GM19239 (cell line): Measurements from ENCODE around the gene RCAN3.
A peak's percentile ranks its signal among the peaks of the same experiment; 100 is the strongest.
"Not testable (repeated sequence)": the region's sequence is repeated elsewhere in the genome, so short reads cannot be mapped to it uniquely, and the experiment has no call there.

Experiments used
- DNase-seq: peaks from one replicate; pipeline ENCODE4 v3.0.0; 2011; ENCODE audit warnings: low spot score; ENCODE audit not compliant: insufficient read length
- FAIRE-seq: peaks from 2 replicates; lab custom pipeline; 2011; peaks lifted over from hg19 to GRCh38; lab: Jason Lieb, UNC

Gene RCAN3

DNA sequence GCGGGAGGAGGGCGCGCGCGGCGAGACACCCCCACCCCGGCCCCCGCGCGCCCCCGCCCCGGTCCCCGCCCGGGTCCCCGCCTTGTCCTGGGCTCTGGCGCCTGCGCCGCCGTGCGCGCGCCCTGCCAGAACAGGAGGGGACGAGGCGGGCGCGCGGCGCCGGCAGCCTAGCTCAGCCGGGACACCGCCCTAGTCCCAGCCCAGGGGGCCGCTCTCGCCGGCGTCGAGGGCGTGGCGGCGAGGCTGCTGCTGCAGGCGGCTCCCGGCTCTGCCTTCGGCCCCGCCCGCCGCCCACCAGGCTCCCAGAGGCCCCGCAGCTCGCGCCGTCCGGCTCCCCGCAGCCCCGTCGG lies at the start of gene RCAN3:
Gene RCAN3, plus strand, starts transcription at position 128 of the 350 bp plus-strand sequence. CDS start 11,537 bp downstream, outside the sequence.
- FAIRE-seq (no peak), DNase-seq (peak; percentile 85)

GRCh38 chr1:24452922-24453485 lies 49.6 kb upstream of the RCAN3 start:
- DNase-seq (no peak), FAIRE-seq (no peak)

- FAIRE-seq: no peak
- no peak for DNase-seq
Observed at GRCh38 chr1:24454673-24455072, 48.0 kb upstream of the RCAN3 start.

- FAIRE-seq: no peak
- no peak for DNase-seq
Observed at GRCh38 chr1:24455272-24455671, 47.4 kb upstream of the RCAN3 start.

- no peak for FAIRE-seq
Observed at GRCh38 chr1:24457866-24458265, 44.8 kb upstream of the RCAN3 start.

DNA sequence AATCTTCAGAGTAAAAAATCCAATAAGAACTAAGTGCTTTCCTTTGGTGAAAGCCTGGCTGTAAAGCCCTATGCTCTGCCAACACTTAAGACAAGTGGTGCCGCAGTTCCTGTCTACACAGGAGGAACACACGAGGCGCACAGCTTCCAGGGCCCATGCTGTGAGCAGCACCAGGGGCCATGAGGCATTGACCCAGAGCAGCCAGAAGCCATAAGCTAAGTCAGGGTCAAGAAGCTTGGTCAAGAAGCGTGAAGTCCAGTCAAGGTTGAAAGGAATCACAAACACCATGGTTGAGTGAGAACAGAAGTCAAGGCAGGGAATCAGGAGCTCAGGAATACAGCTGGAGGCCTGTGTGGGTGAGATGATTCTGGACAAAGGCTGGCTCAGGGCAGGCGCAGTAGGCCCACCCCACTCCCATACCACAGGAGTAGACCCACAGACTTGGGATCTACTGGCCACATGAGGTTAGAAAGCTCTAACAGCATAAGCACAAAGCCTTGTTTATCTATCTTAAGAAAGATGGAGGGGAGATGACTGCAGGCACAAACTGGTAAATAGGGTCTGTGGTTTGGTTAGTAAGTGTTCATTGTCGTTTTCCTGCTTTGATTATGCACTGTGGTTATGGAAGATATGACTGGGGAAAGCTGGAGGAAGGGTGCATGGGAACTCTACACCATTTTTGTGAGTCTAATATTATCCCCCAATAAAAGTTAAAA lies 42.9 kb upstream of the RCAN3 start:
- no peak for DNase-seq
- no peak for FAIRE-seq

More at GRCh38 chr1:24457866-24458265, 44.8 kb upstream of the RCAN3 start:
- DNase-seq: no peak

GRCh38 chr1:24462128-24462527 lies 40.5 kb upstream of the RCAN3 start:
- FAIRE-seq, DNase-seq: not testable (repeated sequence)

DNA sequence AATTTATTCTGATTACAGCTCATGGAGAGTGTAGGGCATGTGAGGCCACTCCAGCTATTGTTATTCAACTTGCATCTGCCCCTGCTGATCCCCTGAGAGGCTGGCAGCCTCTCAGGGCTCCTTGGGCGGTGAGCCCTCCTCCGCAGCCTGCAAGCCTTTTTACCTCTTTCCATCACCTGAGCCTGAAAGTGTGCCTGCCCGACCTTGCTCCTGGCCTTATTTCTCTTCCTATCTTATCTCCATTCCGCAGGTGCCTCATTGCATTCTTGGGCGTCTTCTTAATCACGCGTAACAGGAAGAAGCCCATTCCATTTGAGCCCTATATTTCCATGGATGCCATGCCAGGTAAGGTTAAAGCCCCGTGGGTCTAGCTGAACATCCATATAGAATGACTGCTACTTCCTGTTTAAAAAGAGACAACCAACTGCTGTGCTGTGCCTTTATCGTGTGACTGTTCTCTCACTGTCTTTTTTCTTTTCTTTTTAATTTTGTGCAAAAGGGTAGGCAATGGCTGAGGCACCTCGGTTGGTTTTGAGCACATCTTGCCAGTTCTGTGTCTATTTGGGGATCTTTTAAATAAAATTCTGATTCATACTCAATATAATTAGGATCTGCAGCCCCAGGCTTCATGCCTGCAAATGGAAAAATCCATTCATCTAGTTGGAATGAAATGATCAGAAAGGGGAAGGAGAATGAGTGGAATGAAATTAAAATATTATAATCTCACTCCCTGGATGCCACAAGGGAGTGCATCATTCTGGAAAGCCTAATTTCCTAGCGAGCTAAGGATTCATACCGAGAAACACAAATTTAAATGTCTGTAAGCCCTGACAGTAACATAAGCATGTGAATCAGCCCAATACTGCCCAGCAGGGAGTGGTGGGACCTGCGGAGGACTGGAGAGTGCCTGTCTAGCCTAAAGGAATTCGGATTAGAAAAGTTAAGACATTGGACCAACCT lies 38.6 kb upstream of the RCAN3 start:
- FAIRE-seq (no peak), DNase-seq (no peak)

DNA sequence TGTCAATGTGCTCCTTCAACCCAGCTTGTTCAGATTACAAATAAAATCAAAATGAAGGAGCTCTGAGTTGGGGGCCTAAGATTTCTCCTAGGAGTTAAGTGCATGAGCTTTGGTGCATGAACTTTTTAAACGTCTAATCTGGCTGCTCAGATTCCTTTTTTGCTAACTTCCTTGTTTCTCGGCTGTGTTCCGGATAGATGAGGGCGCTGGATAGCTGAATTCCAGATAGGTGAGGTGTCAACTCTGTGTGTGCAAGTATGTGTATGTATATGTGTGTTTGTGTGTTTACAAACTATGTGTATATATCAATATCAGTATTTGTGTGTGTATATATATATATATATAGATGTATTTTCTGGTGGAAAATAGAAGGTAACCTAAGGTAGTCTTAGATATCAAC lies 37.5 kb upstream of the RCAN3 start:
- no peak for FAIRE-seq

GRCh38 chr1:24465638-24466037 lies 37.0 kb upstream of the RCAN3 start:
- DNase-seq (no peak), FAIRE-seq (no peak)

More for the DNA sequence above, 37.5 kb upstream of the RCAN3 start:
- no peak for DNase-seq

- FAIRE-seq (no peak), DNase-seq (no peak)
Observed at GRCh38 chr1:24468685-24469316, 33.8 kb upstream of the RCAN3 start.

GRCh38 chr1:24470592-24470991 lies 32.0 kb upstream of the RCAN3 start:
- no peak for FAIRE-seq
- no peak for DNase-seq

DNA sequence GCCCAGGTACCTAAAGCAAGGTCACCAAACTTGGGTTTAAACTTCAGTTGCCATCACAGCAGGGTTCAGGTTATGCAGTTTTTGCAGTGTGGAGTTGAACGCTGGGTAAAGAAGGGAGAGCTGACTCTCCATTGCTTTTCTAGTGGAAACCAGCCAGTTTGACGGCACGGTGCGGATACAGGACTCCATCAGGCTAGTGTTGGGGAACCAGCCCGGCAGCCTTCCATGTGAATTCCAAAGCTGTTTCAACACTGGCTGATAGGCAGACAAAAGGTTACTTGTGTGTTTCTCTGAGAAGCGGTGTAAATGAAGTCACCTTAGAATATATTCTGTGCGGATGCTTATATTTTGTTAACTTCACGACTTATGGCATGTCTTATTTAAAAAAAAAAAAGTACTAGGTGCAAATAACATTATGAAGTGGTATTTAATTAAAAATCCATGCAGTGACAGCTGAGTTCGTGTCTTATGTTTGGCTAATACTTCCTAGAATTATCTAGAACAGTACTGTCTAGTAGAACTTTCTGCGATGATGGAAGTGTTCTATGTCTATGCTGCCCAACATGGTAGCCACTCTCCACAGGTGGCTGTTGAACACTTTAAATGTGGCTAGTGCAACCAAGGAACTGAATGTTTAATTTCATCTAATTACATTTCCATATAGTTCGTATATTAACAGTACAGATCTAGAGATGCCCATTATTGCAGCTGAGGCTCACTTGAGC lies 29.9 kb upstream of the RCAN3 start:
- no peak for DNase-seq
- no peak for FAIRE-seq

- no peak for FAIRE-seq
Observed at GRCh38 chr1:24474193-24474592, 28.4 kb upstream of the RCAN3 start.

DNA sequence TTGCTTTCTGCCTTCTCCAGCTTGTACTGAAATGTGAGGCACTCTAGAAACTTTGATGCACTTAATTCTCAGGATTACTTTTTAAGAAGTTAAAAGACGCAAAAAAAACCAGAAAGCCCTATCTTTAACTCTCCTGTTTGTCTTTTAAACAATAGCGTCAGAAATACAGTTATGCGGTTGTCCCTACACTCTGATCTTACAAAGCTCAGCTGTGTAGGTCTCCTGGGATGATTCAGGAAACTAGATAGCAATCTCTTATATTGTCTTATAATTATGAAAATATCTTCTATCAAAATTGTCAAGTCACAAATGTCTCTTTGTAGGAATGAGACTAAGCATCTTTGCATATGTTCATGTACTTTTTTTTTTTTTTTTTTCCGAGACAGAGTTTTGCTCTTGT lies 26.9 kb upstream of the RCAN3 start:
- FAIRE-seq (no peak), DNase-seq (no peak)

More at GRCh38 chr1:24474193-24474592, 28.4 kb upstream of the RCAN3 start:
- no peak for DNase-seq

DNA sequence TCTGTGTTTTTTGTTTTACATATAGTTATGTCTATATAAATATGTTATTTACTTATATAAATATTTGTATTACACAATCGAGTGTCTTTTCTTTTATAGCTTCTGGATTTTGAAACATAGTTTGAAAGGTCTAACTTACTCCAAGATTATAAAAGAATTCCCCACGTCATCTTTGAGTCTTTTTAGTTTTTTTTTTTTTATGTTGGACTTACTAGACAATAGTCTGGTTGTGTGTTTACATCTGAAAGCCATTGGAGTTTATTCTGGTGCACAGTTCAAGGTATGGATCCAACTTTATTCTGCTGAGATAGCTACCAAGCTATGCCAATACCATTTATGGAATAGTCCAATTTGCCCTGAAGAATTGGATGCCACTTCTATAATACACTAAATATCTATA lies 26.1 kb upstream of the RCAN3 start:
- DNase-seq (no peak), FAIRE-seq (no peak)

DNA sequence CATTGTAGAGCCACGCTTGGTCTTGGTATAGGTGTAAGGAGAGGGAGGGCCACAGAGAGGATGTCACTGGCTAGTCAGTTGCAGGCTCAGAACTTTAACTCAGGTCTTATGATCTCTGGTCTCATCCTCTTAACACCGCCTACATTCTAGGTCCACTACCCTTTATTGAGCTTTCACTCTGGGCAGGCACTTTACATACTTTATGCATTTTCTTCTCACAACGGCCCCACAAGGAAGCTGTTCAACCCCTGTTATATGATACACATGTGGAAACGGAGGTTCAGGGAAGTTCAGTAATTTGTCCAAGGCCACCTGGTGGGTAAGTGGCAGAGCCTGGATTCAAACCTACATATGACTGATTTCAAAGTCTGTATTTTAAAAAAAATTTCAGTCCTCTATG lies 25.3 kb upstream of the RCAN3 start:
- DNase-seq: no peak

GRCh38 chr1:24481101-24481500 lies 21.5 kb upstream of the RCAN3 start:
- DNase-seq (peak; percentile 52), FAIRE-seq (peak; percentile 75)

More for the DNA sequence above, 25.3 kb upstream of the RCAN3 start:
- no peak for FAIRE-seq

DNA sequence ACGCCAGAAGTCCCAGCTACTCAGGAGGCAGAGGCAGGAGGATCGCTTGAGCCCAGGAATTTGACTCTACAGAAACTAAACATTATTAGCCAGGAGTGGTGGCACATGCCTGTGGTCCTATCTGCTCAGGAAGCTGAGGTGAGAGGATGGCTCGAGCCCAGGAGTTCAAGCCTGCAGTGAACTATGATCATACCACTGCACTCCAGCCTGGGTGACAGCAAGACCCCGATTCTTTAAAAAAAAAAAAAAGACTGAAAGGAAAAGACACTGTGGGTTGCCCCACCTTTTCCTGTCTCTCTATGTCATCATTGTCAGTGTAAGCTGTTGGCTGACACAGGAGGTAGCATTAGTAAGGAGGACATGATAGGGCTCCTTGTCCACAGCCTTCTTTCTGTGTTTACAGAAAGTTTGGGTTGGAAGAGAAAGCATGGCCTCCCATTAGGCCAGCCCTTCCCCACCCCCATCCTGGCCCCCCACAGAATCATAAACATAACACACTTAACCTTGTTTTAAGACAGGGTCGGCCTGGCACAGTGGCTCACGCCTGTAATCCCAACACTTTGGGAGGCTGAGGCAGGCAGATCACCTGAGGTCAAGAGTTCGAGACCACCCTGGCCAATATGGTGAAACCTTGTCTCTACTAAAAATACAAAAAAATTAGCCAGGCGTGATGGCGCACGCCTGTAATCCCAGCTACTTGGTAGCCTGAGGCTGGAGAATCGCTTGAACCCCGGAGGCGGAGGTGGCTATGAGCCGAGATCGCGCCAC lies 20.6 kb upstream of the RCAN3 start:
- FAIRE-seq (no peak), DNase-seq (no peak)
